Mesenchymal stem cell (in vitro differentiated cells and primary cell): Measurements from ENCODE around the gene ZNF45.
A peak's percentile ranks its signal among the peaks of the same experiment; 100 is the strongest.
"Not testable (repeated sequence)": the region's sequence is repeated elsewhere in the genome, so short reads cannot be mapped to it uniquely, and the experiment has no call there.

Experiments used
- DNase-seq: peaks from one replicate; pipeline ENCODE4 v3.0.0-alpha.2; 2013
- H2AFZ ChIP-seq: one replicate; pipeline ENCODE4 v1.6.1; 2013; ENCODE audit warnings: low read depth, mild to moderate bottlenecking, control low read depth, inconsistent platforms, low read length, moderate library complexity
- H2AK5ac ChIP-seq: 2 replicates; pipeline ENCODE4 v1.6.1; 2013; ENCODE audit warnings: low read length, moderate library complexity, mild to moderate bottlenecking, inconsistent platforms; ENCODE audit not compliant: severe bottlenecking
- H2BK120ac ChIP-seq: one replicate; pipeline ENCODE4 v1.6.1; 2013; ENCODE audit warnings: low read depth, mild to moderate bottlenecking, inconsistent platforms, low read length, moderate library complexity
- H2BK12ac ChIP-seq, 2 experiments: one replicate each; pipeline ENCODE4 v1.6.1; 2013; ENCODE audit warnings: inconsistent platforms in 2 of 2, low read length in 2 of 2, mild to moderate bottlenecking in 2 of 2, moderate library complexity in 2 of 2, control low read depth in 1 of 2
- H2BK15ac ChIP-seq: one replicate; pipeline ENCODE4 v1.6.1; 2013; ENCODE audit warnings: mild to moderate bottlenecking, low read depth, inconsistent platforms; ENCODE audit not compliant: poor library complexity, severe bottlenecking
- H2BK5ac ChIP-seq: 2 replicates; pipeline ENCODE4 v1.6.1; 2013; ENCODE audit warnings: low read depth, mild to moderate bottlenecking, low read length, control low read depth, inconsistent platforms; ENCODE audit not compliant: poor library complexity, severe bottlenecking
- H3K14ac ChIP-seq, 2 experiments: one replicate each; pipeline ENCODE4 v1.6.1; 2013; ENCODE audit warnings: inconsistent platforms in 2 of 2, low read length in 2 of 2, control low read depth in 1 of 2, mild to moderate bottlenecking in 1 of 2, moderate library complexity in 1 of 2
- H3K18ac ChIP-seq, 2 experiments: one replicate each; pipeline ENCODE4 v1.6.1; 2013; ENCODE audit warnings: inconsistent platforms in 2 of 2, low read length in 2 of 2, control low read depth in 1 of 2, low read depth in 1 of 2, mild to moderate bottlenecking in 1 of 2
- H3K23ac ChIP-seq, 2 experiments: one replicate each; pipeline ENCODE4 v1.6.1; 2013; ENCODE audit warnings: inconsistent platforms in 2 of 2, low read length in 2 of 2, mild to moderate bottlenecking in 2 of 2, moderate library complexity in 2 of 2, control low read depth in 1 of 2
- H3K27ac ChIP-seq: 2 replicates; pipeline ENCODE4 v1.5.1; 2013; ENCODE audit warnings: mild to moderate bottlenecking, moderate library complexity, low read length, control low read depth, inconsistent platforms; ENCODE audit not compliant: poor library complexity, severe bottlenecking
- H3K27me3 ChIP-seq, 2 experiments: 2 replicates each; pipeline versions ENCODE4 v1.6.1 to v1.7.0; 2013; ENCODE audit warnings: low read length in 2 of 2, mild to moderate bottlenecking in 2 of 2, moderate library complexity in 2 of 2, control low read depth in 1 of 2, inconsistent platforms in 1 of 2; ENCODE audit not compliant: control insufficient read depth in 1 of 2, insufficient read depth in 1 of 2
- H3K36me3 ChIP-seq, 2 experiments: 2 replicates each; pipeline versions ENCODE4 v1.6.1 to v1.7.0; 2013; ENCODE audit warnings: low read length in 2 of 2, control low read depth in 1 of 2, inconsistent platforms in 1 of 2, low read depth in 1 of 2, mild to moderate bottlenecking in 1 of 2; ENCODE audit not compliant: insufficient read depth in 2 of 2, control insufficient read depth in 1 of 2
- H3K4ac ChIP-seq, 2 experiments: one replicate each; pipeline ENCODE4 v1.6.1; 2013; ENCODE audit warnings: inconsistent platforms in 2 of 2, low read length in 2 of 2, mild to moderate bottlenecking in 2 of 2, moderate library complexity in 2 of 2, control low read depth in 1 of 2, low read depth in 1 of 2
- H3K4me1 ChIP-seq: 2 replicates; pipeline ENCODE4 v1.6.1; 2013; ENCODE audit warnings: low read depth, low read length, control low read depth; ENCODE audit not compliant: control insufficient read depth, insufficient read depth
- H3K4me2 ChIP-seq: 2 replicates; pipeline ENCODE4 v1.6.1; 2013; ENCODE audit warnings: low read length, mild to moderate bottlenecking, inconsistent platforms; ENCODE audit not compliant: poor library complexity, severe bottlenecking
- H3K4me3 ChIP-seq, 2 experiments: 2 replicates each; pipeline versions ENCODE4 v1.5.1 to v1.7.0; 2013; ENCODE audit warnings: low read length in 2 of 2, mild to moderate bottlenecking in 2 of 2, control low read depth in 1 of 2, low read depth in 1 of 2; ENCODE audit not compliant: insufficient read depth in 1 of 2
- H3K79me1 ChIP-seq: replicated peaks from 2 replicates; pipeline ENCODE4 v1.6.1; 2013; ENCODE audit warnings: mild to moderate bottlenecking, control low read depth, low read length, inconsistent platforms; ENCODE audit not compliant: poor library complexity, severe bottlenecking
- H3K9ac ChIP-seq: 2 replicates; pipeline ENCODE4 v1.7.0; 2013; ENCODE audit warnings: mild to moderate bottlenecking, low read length, moderate library complexity
- H3K9me3 ChIP-seq: 2 replicates; pipeline ENCODE4 v1.7.0; 2013; ENCODE audit warnings: mild to moderate bottlenecking, low read length; ENCODE audit not compliant: control insufficient read depth
- H4K8ac ChIP-seq: one replicate; pipeline ENCODE4 v1.6.1; 2013; ENCODE audit warnings: inconsistent platforms, mild to moderate bottlenecking, low read length, moderate library complexity
- H4K91ac ChIP-seq: one replicate; pipeline ENCODE4 v1.6.1; 2013; ENCODE audit warnings: mild to moderate bottlenecking, low read length, inconsistent platforms
- WGBS: methylation state at CpG from one replicate; pipeline ENCODE4 v1.1.7; 2013; ENCODE audit warnings: mixed read lengths; 5-methylcytosine and 5-hydroxymethylcytosine counted together

Gene ZNF45

DNA sequence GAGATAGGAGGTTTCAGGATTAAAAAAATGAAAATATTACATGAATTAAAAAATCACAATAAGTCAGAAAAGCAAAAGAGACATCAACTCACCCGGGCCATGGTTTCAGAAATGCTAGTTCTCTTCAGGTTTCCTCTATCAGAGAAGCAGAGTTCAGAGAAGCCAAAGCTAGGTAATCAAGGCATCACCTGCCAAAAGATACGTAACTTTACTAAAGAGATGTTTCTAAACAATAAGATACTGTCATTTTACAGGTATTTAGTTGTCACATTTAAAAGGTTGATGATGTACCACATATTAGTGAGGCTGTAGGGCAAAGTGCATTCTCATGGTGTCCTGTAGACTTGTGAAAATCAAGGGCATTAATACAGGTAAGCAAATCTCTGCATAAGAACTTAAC, 51.2 kb downstream of the ZNF45 start, which contains the start of gene ZNF404:
TSS of gene ZNF404 (minus strand) at position 101 of the 400 bp plus-strand sequence.
- Histone ChIP-seq H3K9me3 (peaks cover 83% of the 10 kb centered on the region), H3K9ac (no peak within 1 kb of the TSS), H2BK12ac (no peak within 1 kb of the TSS), H2BK120ac (no peak within 1 kb of the TSS), H2AK5ac (no peak within 1 kb of the TSS), H3K79me1 (no peaks in the 10 kb centered on the region), H3K4ac (no peak within 1 kb of the TSS), H2BK15ac (no peak within 1 kb of the TSS), H3K36me3 (peaks cover 0 to 12% of the 10 kb centered on the region in 2 experiments), H3K18ac (no peak within 1 kb of the TSS), H3K23ac (no peak within 1 kb of the TSS), H3K27ac (no peak within 1 kb of the TSS), H2BK5ac (no peak within 1 kb of the TSS), H3K14ac (no peak within 1 kb of the TSS), H3K27me3 (no peaks in the 10 kb centered on the region), H3K4me3 (peak within 1 kb of the TSS in 1 of 2 experiments; percentile 5), H4K8ac (no peak within 1 kb of the TSS), H3K4me2 (no peak within 1 kb of the TSS), H2AFZ (no peak within 1 kb of the TSS), H3K4me1 (no peaks in the 10 kb centered on the region), H4K91ac (no peak within 1 kb of the TSS)
- no CpG with 5 or more reads among the region's 2 CpGs for WGBS
- no peak for DNase-seq

- Histone ChIP-seq H3K4me3 (peak overlapping the region in 1 of 2 experiments; percentile 45), H2AK5ac (no peak overlapping the region), H3K79me1 (no peaks in the 10 kb centered on the region), H4K91ac (no peak overlapping the region), H4K8ac (no peak overlapping the region), H3K36me3 (peaks cover 0 to 16% of the 10 kb centered on the region in 2 experiments), H3K27me3 (no peaks in the 10 kb centered on the region), H2BK5ac (no peak overlapping the region), H3K4me2 (no peak overlapping the region), H2BK15ac (no peak overlapping the region), H3K27ac (no peak overlapping the region), H3K18ac (no peak overlapping the region), H3K14ac (no peak overlapping the region), H3K4ac (no peak overlapping the region), H3K9me3 (peaks cover 85% of the 10 kb centered on the region), H3K9ac (no peak overlapping the region), H2BK12ac (no peak overlapping the region), H2AFZ (no peak overlapping the region), H3K23ac (no peak overlapping the region), H2BK120ac (no peak overlapping the region), H3K4me1 (no peaks in the 10 kb centered on the region)
- DNase-seq: no peak
- WGBS: 73% methylated on average over 5 of the region's 5 CpGs
These were observed 54.6 kb downstream of the ZNF45 start for GRCh38 chr19:43880483-43880882.

GRCh38 chr19:43872547-43873336, 62.3 kb downstream of the ZNF45 start:
- no peak overlapping the region for H2AK5ac ChIP-seq
- peak; percentile 8 for DNase-seq
- peaks cover 96% of the 10 kb centered on the region for H3K9me3 ChIP-seq
- H3K36me3 ChIP-seq: peaks cover 0 to 18% of the 10 kb centered on the region in 2 experiments
- H3K4me3 ChIP-seq: peak overlapping the region in 1 of 2 experiments; percentile 54
- no peaks in the 10 kb centered on the region for H3K4me1 ChIP-seq
- H4K91ac ChIP-seq: no peak overlapping the region
- H3K79me1 ChIP-seq: no peaks in the 10 kb centered on the region
- no peak overlapping the region for H2BK120ac ChIP-seq
- H3K27ac ChIP-seq: no peak overlapping the region
- no peaks in the 10 kb centered on the region for H3K27me3 ChIP-seq
- no peak overlapping the region for H3K23ac ChIP-seq
- H2AFZ ChIP-seq: no peak overlapping the region
- no peak overlapping the region for H3K4ac ChIP-seq
- H3K14ac ChIP-seq: no peak overlapping the region
- no peak overlapping the region for H4K8ac ChIP-seq
- no peak overlapping the region for H2BK12ac ChIP-seq
- H3K9ac ChIP-seq: no peak overlapping the region
- H2BK5ac ChIP-seq: no peak overlapping the region
- H2BK15ac ChIP-seq: no peak overlapping the region
- WGBS: 100% methylated on average over 1 of the region's 5 CpGs
- H3K4me2 ChIP-seq: no peak overlapping the region
- no peak overlapping the region for H3K18ac ChIP-seq

DNA sequence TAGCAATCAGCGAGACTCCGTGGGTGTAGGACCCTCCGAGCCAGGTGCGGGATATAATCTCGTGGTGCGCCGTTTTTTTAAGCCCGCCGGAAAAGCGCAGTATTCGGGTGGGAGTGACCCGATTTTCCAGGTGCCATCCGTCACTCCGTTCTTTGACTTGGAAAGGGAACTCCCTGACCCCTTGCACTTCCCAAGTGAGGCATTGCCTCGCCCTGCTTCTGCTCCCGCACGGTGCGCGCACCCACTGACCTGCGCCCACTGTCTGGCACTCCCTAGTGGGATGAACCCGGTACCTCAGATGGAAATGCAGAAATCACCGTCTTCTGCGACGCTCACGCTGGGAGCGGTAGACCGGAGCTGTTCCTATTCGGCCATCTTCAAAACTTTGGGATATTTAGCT, 68.2 kb downstream of the ZNF45 start:
- H2AFZ ChIP-seq, H2BK12ac ChIP-seq, H4K91ac ChIP-seq, H3K23ac ChIP-seq, H2BK5ac ChIP-seq, H3K18ac ChIP-seq, H3K9ac ChIP-seq, H3K27me3 ChIP-seq, H2BK15ac ChIP-seq, H3K79me1 ChIP-seq, H3K27ac ChIP-seq, DNase-seq, H3K4me3 ChIP-seq, H2AK5ac ChIP-seq, H3K4ac ChIP-seq, H3K4me2 ChIP-seq, H3K4me1 ChIP-seq, H2BK120ac ChIP-seq, H4K8ac ChIP-seq, H3K36me3 ChIP-seq, H3K14ac ChIP-seq: not testable (repeated sequence)
- peaks cover 70% of the 10 kb centered on the region for H3K9me3 ChIP-seq
- WGBS: 96% methylated on average over 24 of the region's 28 CpGs
